Ascending aorta (tissue), 2 donors: Measurements from ENCODE around the gene ASAP2. TPM values are rescaled to one million over a fixed set of nuclear protein-coding genes. Genes with fewer than 3 reads are reported as not detected.

Experiments
- DNase-seq, 2 donors: peaks; one replicate each; pipeline ENCODE4 v3.0.0-alpha.2; 2019; ENCODE audit warnings: low spot score in 2 of 2
- H3K27ac ChIP-seq, 2 donors: fragments of 200-600 bp; sonication (generic); one replicate each; pipeline ENCODE4 v1.5.1; 2016 to 2017; ENCODE audit warnings: mild to moderate bottlenecking in 1 of 2
- H3K27me3 ChIP-seq: fragments of 200-600 bp; sonication (generic); one replicate; pipeline ENCODE4 v1.5.1; 2017
- H3K36me3 ChIP-seq, 2 donors: fragments of 200-600 bp; sonication (generic); one replicate each; pipeline ENCODE4 v1.5.1; 2016
- H3K4me1 ChIP-seq, 2 donors: fragments of 200-600 bp; sonication (generic); one replicate each; pipeline ENCODE4 v1.5.1; 2016 to 2017; ENCODE audit warnings: mild to moderate bottlenecking in 1 of 2
- H3K4me3 ChIP-seq, 2 donors: fragments of 200-600 bp; sonication (generic); one replicate each; pipeline ENCODE4 v1.5.1; 2016 to 2017; ENCODE audit warnings: mild to moderate bottlenecking in 1 of 2
- H3K9me3 ChIP-seq, 2 donors: fragments of 200-600 bp; sonication (generic); one replicate each; pipeline ENCODE4 v1.5.1; 2016
- intact Hi-C: fragments of 100-400 bp; cut with DNase I; formaldehyde crosslinking; loops from one replicate; pipeline ENCODE4 v1.15.1; 2023
- total RNA-seq: library from RNA; depleted of rRNA; stranded (reverse); fragments of >200 nt; gene quantifications from one replicate; pipeline ENCODE4 v1.1.0, GENCODE V29; 2016
- TF ChIP-seq, protein P1 (sequence below), 3 experiments: fragments of 200-600 bp in 2 of 3; fragments of 450-650 bp in 1 of 3; sonication (generic) in 2 of 3; IDR thresholded peaks; one replicate each; pipeline ENCODE4 v1.5.1; 2016 to 2019; ENCODE audit warnings: antibody characterized with exemption in 3 of 3, mild to moderate bottlenecking in 1 of 3, moderate library complexity in 1 of 3

ASAP2 gene
- total RNA-seq, 1 donor from 2014 or later: 56.9 TPM

DNA sequence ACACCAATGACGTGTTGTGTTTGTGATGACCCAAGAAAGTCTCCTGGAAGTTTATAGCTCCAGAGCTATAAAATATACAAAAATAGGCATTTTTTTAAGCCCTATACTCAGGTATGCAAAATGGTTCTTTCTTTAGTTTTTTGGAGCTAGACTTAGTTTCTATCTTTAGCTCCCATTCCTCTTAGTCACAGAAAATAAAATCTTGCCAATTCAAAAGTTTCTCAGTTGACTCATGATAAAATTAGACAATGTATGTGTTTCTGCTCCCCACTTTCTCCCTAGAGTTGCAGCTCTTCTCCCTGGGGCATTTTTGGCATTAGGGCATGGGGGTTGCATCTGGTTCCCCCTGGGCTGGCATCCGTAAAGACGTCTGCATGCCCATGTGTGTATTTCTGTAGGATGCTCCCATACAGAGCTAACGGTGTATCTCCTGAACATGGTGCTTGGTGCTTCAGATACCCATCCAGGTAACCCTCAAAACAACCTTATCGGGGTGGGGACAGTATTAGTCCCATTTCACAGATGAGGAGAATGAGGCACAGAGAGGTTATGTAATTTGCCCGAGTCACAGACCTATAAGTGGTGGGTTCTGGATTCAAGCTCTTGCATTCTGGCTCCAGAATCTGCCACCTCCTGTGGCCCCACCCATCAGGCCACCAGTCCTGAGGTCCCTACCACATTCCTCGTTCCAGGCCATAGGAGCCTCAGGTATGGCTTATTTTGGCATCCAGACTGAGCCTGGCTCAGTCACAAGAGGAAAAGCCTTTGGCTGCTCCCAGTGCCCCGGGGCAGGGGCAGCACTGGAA lies 43.1 kb upstream of the ASAP2 start:
- Histone ChIP-seq H3K27ac (peak overlapping the region; percentile 74 to 81), H3K9me3 (no peaks in the 10 kb centered on the region), H3K36me3 (no peaks in the 10 kb centered on the region), H3K4me3 (no peak overlapping the region), H3K4me1 (peaks cover 13 to 18% of the 10 kb centered on the region in 2 donors), H3K27me3 (no peaks in the 10 kb centered on the region)
- intact Hi-C loops: loop anchor here (1.0 to 5.0 kb wide), 4 partner anchors 16 to 44 kb away; partner anchors contain the start of gene ASAP2
- TF ChIP-seq, protein P1, sequence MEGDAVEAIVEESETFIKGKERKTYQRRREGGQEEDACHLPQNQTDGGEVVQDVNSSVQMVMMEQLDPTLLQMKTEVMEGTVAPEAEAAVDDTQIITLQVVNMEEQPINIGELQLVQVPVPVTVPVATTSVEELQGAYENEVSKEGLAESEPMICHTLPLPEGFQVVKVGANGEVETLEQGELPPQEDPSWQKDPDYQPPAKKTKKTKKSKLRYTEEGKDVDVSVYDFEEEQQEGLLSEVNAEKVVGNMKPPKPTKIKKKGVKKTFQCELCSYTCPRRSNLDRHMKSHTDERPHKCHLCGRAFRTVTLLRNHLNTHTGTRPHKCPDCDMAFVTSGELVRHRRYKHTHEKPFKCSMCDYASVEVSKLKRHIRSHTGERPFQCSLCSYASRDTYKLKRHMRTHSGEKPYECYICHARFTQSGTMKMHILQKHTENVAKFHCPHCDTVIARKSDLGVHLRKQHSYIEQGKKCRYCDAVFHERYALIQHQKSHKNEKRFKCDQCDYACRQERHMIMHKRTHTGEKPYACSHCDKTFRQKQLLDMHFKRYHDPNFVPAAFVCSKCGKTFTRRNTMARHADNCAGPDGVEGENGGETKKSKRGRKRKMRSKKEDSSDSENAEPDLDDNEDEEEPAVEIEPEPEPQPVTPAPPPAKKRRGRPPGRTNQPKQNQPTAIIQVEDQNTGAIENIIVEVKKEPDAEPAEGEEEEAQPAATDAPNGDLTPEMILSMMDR (IDR thresholded peaks at IDR 0.05): no peak
- no peak for DNase-seq

DNA sequence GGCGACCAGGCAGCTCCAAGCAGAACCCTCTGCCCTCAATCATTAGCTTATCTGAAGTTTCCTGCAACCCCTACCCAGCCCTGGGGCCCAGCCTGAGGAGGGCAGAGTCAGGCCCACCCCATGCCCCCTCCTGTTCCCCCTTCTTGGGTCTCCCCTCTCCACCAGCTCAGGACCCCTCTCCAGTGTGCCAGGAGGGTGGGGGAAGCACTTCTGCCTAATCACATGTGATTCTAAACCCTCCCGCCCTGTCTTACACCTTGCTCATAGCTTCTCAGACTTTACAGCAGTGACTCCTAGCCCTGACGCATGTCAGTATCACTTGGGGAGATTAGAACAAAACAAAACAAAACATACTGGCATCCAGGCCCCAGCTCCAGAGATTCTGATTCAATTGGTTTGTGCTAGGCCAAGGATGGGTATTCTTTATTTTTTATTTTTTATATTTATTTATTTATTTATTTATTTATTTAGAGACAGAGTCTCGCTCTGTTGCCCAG lies 42.5 kb upstream of the ASAP2 start:
- Histone ChIP-seq H3K36me3 (no peaks in the 10 kb centered on the region), H3K27ac (peak overlapping the region; percentile 74 to 81)
- intact Hi-C loops: loop anchor here (1.0 to 5.0 kb wide), 3 partner anchors 15 to 43 kb away; partner anchors contain the start of gene ASAP2

GRCh38 chr2:9165625-9166024 lies 41.0 kb upstream of the ASAP2 start:
- Histone ChIP-seq H3K4me1 (peaks cover 13 to 18% of the 10 kb centered on the region in 2 donors), H3K27me3 (no peaks in the 10 kb centered on the region), H3K27ac (peak overlapping the region; percentile 41 to 81), H3K9me3 (no peaks in the 10 kb centered on the region), H3K36me3 (no peaks in the 10 kb centered on the region), H3K4me3 (no peak overlapping the region)
- TF ChIP-seq, protein P1 (IDR thresholded peaks at IDR 0.05): no peak
- intact Hi-C loops: loop anchor here (2.0 kb wide), 1 partner anchor 23 kb away; no protein-coding TSS in a partner anchor
- DNase-seq: no peak

More for the DNA sequence above, 42.5 kb upstream of the ASAP2 start:
- no peaks in the 10 kb centered on the region for H3K9me3 ChIP-seq
- no peak overlapping the region for H3K4me3 ChIP-seq
- no peaks in the 10 kb centered on the region for H3K27me3 ChIP-seq
- no peak for DNase-seq
- TF ChIP-seq, protein P1 (IDR thresholded peaks at IDR 0.05): no peak
- H3K4me1 ChIP-seq: peaks cover 13 to 18% of the 10 kb centered on the region in 2 donors

GRCh38 chr2:9166579-9167377 lies 39.8 kb upstream of the ASAP2 start:
- Histone ChIP-seq H3K27me3 (no peaks in the 10 kb centered on the region), H3K36me3 (no peaks in the 10 kb centered on the region), H3K9me3 (no peaks in the 10 kb centered on the region), H3K27ac (peak overlapping the region in 1 of 2 donors; percentile 2), H3K4me3 (no peak overlapping the region), H3K4me1 (peaks cover 13 to 18% of the 10 kb centered on the region in 2 donors)
- intact Hi-C loops: no loop called here
- no peak for DNase-seq
- TF ChIP-seq, protein P1 (IDR thresholded peaks at IDR 0.05): no peak

GRCh38 chr2:9167718-9168657 lies 38.6 kb upstream of the ASAP2 start:
- Histone ChIP-seq H3K27ac (no peak overlapping the region), H3K9me3 (no peaks in the 10 kb centered on the region), H3K36me3 (no peaks in the 10 kb centered on the region), H3K4me1 (peaks cover 10 to 14% of the 10 kb centered on the region in 2 donors), H3K27me3 (no peaks in the 10 kb centered on the region), H3K4me3 (no peak overlapping the region)
- intact Hi-C loops: no loop called here
- TF ChIP-seq, protein P1 (IDR thresholded peaks at IDR 0.05): no peak
- no peak for DNase-seq
